Fibroblast of lung (primary cell): ENCODE data around the gene FCER1G. TPM values are rescaled to one million over a fixed set of nuclear protein-coding genes. Genes with fewer than 3 reads are reported as not detected.
A peak's percentile ranks its signal among the peaks of the same experiment; 100 is the strongest.

Experiments used
- DNase-seq, 2 donors: peaks; one replicate each; pipeline versions ENCODE4 v3.0.0 to v3.0.0-alpha.2; 2010; ENCODE audit warnings: low read depth in 2 of 2
- H2AFZ ChIP-seq: 2 replicates; pipeline ENCODE4 v1.5.1; 2012; ENCODE audit warnings: low read length, control low read depth, inconsistent platforms
- H3K27ac ChIP-seq: 2 replicates; pipeline ENCODE4 v1.5.1; 2011; ENCODE audit warnings: low read length, control low read depth; ENCODE audit not compliant: insufficient read depth
- H3K27me3 ChIP-seq: 2 replicates; pipeline ENCODE4 v1.5.1; 2011; ENCODE audit warnings: mild to moderate bottlenecking, low read length; ENCODE audit not compliant: control insufficient read depth, insufficient read depth
- H3K36me3 ChIP-seq: 2 replicates; pipeline ENCODE4 v1.5.1; 2011; ENCODE audit warnings: low read length; ENCODE audit not compliant: control insufficient read depth, insufficient read depth
- H3K4me1 ChIP-seq: 2 replicates; pipeline ENCODE4 v1.5.1; 2011; ENCODE audit warnings: low read length; ENCODE audit not compliant: control insufficient read depth, insufficient read depth; ENCODE audit errors: extremely low read depth
- H3K4me2 ChIP-seq: 2 replicates; pipeline ENCODE4 v1.5.1; 2011; ENCODE audit warnings: low read length, control low read depth; ENCODE audit not compliant: insufficient read depth; ENCODE audit errors: extremely low read depth
- H3K4me3 ChIP-seq, 4 experiments: fragments of 200-600 bp in 1 of 4; sonication (generic) in 1 of 4; replicated peaks in 1 of 4; 2 replicates each; pipeline ENCODE4 v1.5.1; 2011 to 2016; ENCODE audit warnings: low read length in 4 of 4, low read depth in 3 of 4, mild to moderate bottlenecking in 3 of 4, control low read depth in 2 of 4, inconsistent platforms in 1 of 4, mixed read lengths in 1 of 4; ENCODE audit not compliant: insufficient read depth in 1 of 4; ENCODE audit errors: control extremely low read depth in 1 of 4
- H3K79me2 ChIP-seq: 2 replicates; pipeline ENCODE4 v1.5.1; 2012; ENCODE audit warnings: mild to moderate bottlenecking, low read length, inconsistent platforms; ENCODE audit not compliant: control insufficient read depth, insufficient read depth
- H3K9ac ChIP-seq: 2 replicates; pipeline ENCODE4 v1.5.1; 2011; ENCODE audit warnings: mild to moderate bottlenecking, low read length, control low read depth; ENCODE audit not compliant: insufficient read depth
- H3K9me3 ChIP-seq: 2 replicates; pipeline ENCODE4 v1.5.1; 2012; ENCODE audit warnings: low read depth, low read length; ENCODE audit not compliant: control insufficient read depth, insufficient read depth
- H4K20me1 ChIP-seq: 2 replicates; pipeline ENCODE4 v1.5.1; 2011; ENCODE audit warnings: low read length; ENCODE audit not compliant: control insufficient read depth, insufficient read depth; ENCODE audit errors: extremely low read depth
- EZH2 ChIP-seq: IDR thresholded peaks from 2 replicates; pipeline ENCODE4 v1.5.1; 2012; ENCODE audit warnings: low read length, control low read depth, mild to moderate bottlenecking; ENCODE audit errors: missing control alignments
- polyA plus RNA-seq, 2 donors: library from polyadenylated mRNA; depleted of rRNA in 1 of 2; stranded (reverse) in 1 of 2; unstranded in 1 of 2; fragments of >200 nt; gene quantifications; 2 replicates each; pipeline ENCODE4 v1.2.1, GENCODE V29; 2011 to 2012; ENCODE audit warnings: missing spikeins in 1 of 2
- total RNA-seq: library from RNA; depleted of rRNA; stranded (reverse); fragments of >200 nt; gene quantifications from 2 replicates; pipeline ENCODE4 v1.2.1, GENCODE V29; 2014
- TF ChIP-seq, protein P1 (sequence below), 2 donors: IDR thresholded peaks in 1 of 2; conservative IDR thresholded peaks in 1 of 2; 1 replicate in 1 of 2; 2 replicates in 1 of 2; pipeline ENCODE4 v1.5.1; 2011 to 2012; ENCODE audit warnings: low read length in 2 of 2, control low read depth in 1 of 2, inconsistent platforms in 1 of 2, low read depth in 1 of 2, mild to moderate bottlenecking in 1 of 2

Gene FCER1G
- total and polyA plus RNA-seq, 2 donors (not counting 1 experiment from before 2014, with no cell fraction given) = 0.85 TPM; not detected in 1

DNA sequence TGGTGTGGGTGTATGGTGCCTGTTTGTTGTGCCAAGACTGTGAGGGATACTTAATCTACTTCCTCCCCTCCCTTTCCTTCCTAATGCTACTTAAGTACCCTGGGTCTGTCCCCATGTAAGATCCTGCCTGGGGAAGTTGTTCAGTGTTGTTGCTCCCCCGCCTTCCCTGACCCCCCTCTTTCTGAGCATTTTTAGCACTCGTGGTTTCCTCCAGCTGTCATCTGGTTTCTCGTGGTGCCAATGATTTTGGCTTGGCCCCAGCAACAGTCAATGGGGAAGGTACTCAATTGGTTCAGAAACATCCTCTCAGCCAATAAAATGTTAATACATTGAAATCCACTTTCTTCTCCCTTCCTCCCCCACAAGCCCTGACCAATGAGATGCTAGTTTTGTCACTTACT lies 29.8 kb upstream of the FCER1G start:
- no peaks in the 10 kb centered on the region for H3K9me3 ChIP-seq

DNA sequence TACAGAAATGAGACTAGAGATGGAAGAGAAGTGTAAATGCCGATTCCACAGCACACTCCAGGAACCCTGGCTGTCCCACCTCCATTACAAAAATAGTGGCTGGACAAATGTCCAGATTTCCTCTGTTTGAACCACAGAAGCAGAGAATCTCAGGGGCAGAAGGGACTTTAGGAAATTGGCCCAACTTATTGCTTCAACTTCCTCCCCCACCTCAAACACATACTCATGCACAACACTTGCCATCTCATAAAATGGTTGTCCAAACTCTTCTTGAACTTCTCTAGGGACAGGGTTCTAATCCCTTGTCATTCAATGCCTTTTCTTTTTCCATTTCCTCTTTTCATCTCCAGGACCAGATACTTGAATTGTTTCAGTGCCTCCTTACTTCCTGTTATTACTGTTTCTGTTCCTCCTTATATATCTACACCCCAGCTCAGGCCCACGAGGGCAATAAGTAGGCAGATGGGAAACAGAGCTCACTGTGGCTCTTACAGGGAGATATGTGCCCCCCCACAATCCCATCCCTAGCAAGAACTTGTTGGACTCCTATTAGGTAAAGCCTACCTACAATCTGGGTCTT lies 29.3 kb upstream of the FCER1G start:
- Histone ChIP-seq H3K4me1 (peaks cover 2% of the 10 kb centered on the region), H3K4me2 (no peak overlapping the region), H3K36me3 (peaks cover under 1% of the 10 kb centered on the region), H3K27me3 (no peaks in the 10 kb centered on the region), H3K9ac (no peak overlapping the region), H4K20me1 (no peaks in the 10 kb centered on the region), H3K27ac (no peak overlapping the region), H3K79me2 (no peaks in the 10 kb centered on the region), H3K4me3 (no peak overlapping the region), H2AFZ (peak overlapping the region; percentile 25), H3K9me3 (no peaks in the 10 kb centered on the region)
- DNase-seq = no peak
- TF ChIP-seq, protein P1, sequence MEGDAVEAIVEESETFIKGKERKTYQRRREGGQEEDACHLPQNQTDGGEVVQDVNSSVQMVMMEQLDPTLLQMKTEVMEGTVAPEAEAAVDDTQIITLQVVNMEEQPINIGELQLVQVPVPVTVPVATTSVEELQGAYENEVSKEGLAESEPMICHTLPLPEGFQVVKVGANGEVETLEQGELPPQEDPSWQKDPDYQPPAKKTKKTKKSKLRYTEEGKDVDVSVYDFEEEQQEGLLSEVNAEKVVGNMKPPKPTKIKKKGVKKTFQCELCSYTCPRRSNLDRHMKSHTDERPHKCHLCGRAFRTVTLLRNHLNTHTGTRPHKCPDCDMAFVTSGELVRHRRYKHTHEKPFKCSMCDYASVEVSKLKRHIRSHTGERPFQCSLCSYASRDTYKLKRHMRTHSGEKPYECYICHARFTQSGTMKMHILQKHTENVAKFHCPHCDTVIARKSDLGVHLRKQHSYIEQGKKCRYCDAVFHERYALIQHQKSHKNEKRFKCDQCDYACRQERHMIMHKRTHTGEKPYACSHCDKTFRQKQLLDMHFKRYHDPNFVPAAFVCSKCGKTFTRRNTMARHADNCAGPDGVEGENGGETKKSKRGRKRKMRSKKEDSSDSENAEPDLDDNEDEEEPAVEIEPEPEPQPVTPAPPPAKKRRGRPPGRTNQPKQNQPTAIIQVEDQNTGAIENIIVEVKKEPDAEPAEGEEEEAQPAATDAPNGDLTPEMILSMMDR (conservative IDR thresholded peaks at IDR 0.05 in 1 of 2, IDR thresholded peaks at IDR 0.05 in 1 of 2; ENCODE audit: low read depth in 1 of 2, low read length in 2 of 2) = no peak
- TF ChIP-seq EZH2 = no peak

More for the DNA sequence above, 29.8 kb upstream of the FCER1G start:
- H3K4me2 ChIP-seq = no peak overlapping the region
- H3K27ac ChIP-seq = no peak overlapping the region
- H2AFZ ChIP-seq = peak overlapping the region; percentile 50
- H3K4me1 ChIP-seq = peaks cover 2% of the 10 kb centered on the region
- TF ChIP-seq, protein P1 (conservative IDR thresholded peaks at IDR 0.05 in 1 of 2, IDR thresholded peaks at IDR 0.05 in 1 of 2; ENCODE audit: low read depth in 1 of 2, low read length in 2 of 2) = no peak
- TF ChIP-seq EZH2 = no peak
- H3K27me3 ChIP-seq = no peaks in the 10 kb centered on the region
- peak; percentile 59 to 65 for DNase-seq
- H3K4me3 ChIP-seq = no peak overlapping the region
- H3K79me2 ChIP-seq = no peaks in the 10 kb centered on the region
- no peaks in the 10 kb centered on the region for H4K20me1 ChIP-seq
- no peak overlapping the region for H3K9ac ChIP-seq
- H3K36me3 ChIP-seq = no peaks in the 10 kb centered on the region

DNA sequence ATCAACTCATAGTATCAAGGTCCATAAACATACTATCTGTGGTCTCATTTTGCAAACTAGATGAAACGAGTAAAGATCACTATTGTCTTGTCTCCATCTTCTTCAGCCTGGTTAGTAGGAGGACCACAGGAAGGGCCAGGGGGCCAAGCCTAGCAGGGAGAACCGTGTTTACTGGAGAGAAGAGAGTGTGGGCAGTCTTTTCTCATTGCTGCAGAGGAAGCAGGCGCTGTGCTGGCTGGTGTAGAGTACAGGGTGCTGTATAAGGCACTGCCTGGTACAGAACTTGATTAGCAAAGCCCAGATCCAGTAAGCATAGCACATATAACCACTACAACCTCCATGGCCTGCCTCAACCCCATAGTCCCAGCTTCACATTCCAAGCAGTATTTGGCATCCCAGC lies 27.8 kb upstream of the FCER1G start:
- no peak overlapping the region for H3K27ac ChIP-seq
- no peak overlapping the region for H3K9ac ChIP-seq
- H3K4me3 ChIP-seq = no peak overlapping the region
- no peak overlapping the region for H3K4me2 ChIP-seq
- H3K4me1 ChIP-seq = peaks cover 2% of the 10 kb centered on the region
- H3K79me2 ChIP-seq = no peaks in the 10 kb centered on the region
- peaks cover 7% of the 10 kb centered on the region for H3K36me3 ChIP-seq
- no peak overlapping the region for H2AFZ ChIP-seq
- no peaks in the 10 kb centered on the region for H4K20me1 ChIP-seq
- H3K9me3 ChIP-seq = no peaks in the 10 kb centered on the region
- DNase-seq = no peak
- H3K27me3 ChIP-seq = no peaks in the 10 kb centered on the region
- TF ChIP-seq, protein P1 (conservative IDR thresholded peaks at IDR 0.05 in 1 of 2, IDR thresholded peaks at IDR 0.05 in 1 of 2; ENCODE audit: low read depth in 1 of 2, low read length in 2 of 2) = no peak
- no peak for TF ChIP-seq EZH2
